ENCODE data around the gene TNFSF9.
"Not testable (repeated sequence)": the region's sequence is repeated elsewhere in the genome, so short reads cannot be mapped to it uniquely, and the experiment has no call there.

DNA sequence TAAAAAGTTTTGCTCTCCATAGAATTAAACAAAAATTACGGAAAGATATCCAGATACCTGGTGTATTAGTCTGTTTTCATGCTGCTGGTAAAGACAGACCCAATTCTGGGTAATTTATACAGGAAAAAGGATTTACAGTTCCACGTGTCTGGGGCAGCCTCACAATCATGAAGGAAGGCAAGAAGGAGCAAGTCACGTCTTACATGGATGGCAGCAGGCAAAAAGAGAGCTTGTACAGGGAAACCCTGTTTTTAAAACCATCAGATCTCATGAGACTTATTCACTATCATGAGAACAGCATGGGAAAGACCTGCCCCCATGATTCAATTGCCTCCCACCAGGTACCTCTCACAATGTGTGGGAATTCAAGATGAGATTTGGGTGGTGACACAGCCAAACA is 35.9 kb downstream of the TNFSF9 start:
- TF ChIP-seq, protein P1, sequence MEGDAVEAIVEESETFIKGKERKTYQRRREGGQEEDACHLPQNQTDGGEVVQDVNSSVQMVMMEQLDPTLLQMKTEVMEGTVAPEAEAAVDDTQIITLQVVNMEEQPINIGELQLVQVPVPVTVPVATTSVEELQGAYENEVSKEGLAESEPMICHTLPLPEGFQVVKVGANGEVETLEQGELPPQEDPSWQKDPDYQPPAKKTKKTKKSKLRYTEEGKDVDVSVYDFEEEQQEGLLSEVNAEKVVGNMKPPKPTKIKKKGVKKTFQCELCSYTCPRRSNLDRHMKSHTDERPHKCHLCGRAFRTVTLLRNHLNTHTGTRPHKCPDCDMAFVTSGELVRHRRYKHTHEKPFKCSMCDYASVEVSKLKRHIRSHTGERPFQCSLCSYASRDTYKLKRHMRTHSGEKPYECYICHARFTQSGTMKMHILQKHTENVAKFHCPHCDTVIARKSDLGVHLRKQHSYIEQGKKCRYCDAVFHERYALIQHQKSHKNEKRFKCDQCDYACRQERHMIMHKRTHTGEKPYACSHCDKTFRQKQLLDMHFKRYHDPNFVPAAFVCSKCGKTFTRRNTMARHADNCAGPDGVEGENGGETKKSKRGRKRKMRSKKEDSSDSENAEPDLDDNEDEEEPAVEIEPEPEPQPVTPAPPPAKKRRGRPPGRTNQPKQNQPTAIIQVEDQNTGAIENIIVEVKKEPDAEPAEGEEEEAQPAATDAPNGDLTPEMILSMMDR (IDR thresholded peaks at IDR 0.05): not testable (repeated sequence)
- not testable (repeated sequence) for TF ChIP-seq POLR2A, EP300 (IDR thresholded peaks at IDR 0.05)
